ENCODE measurements around the gene SND1.

The SND1 gene

DNA sequence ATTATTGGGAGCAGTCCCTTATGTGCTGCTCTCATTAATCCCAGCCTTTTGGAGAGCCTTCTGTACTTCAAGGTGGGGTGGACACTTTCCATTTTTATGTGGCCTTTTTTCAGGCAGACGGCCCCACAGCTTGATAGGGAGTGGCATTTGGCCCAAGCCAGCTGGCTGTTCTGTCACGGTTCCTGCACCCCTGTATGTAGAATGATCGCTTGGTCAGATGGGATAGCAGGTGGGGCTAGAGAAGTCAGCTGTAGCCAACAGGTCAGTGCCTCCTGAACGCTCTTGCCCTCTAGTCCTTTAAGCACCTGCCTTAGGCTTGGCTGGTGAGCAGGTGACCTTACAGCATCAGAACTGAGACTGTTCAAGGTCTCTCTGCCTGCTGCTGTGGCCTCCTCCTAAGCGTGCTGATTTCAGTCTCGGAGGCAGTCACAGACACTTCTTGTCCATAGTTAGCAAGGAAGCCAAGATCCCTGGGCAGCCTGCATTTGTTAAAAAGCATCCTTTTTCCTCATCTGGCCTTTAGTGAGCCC lies 283.9 kb downstream of the SND1 start:
- no peak for DNase-seq (ENCODE audit: low spot score)

DNA sequence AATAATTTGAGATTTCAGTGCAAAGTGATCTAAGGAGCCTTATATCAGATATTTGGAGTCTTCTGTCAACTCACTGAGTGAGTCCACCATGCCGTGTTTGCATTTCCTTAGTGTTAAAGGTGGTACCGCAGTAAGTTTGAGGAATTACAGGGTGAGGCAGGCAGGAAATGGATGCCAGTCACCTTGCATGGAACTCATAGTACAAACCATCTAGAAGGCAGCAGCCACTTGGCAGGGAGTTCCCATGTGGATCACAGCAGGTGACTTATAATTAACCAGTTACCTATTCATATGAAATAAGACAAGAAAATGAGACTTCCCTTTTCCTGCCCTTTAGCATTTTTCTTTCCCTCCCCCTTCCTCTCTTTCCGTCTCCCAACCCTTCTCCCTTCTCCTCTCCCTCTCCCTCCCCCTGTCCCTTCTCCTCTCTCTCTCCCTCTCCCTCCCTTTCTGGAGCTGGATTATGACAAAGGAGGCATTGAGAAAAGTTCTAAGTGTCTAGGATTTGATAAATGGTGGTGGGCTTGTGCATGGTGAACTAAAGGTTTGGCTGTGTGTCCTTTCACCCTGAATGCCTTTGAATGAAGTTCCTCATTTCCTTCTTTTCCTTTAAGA lies 285.2 kb downstream of the SND1 start:
- DNase-seq (ENCODE audit: low spot score): no peak

DNA sequence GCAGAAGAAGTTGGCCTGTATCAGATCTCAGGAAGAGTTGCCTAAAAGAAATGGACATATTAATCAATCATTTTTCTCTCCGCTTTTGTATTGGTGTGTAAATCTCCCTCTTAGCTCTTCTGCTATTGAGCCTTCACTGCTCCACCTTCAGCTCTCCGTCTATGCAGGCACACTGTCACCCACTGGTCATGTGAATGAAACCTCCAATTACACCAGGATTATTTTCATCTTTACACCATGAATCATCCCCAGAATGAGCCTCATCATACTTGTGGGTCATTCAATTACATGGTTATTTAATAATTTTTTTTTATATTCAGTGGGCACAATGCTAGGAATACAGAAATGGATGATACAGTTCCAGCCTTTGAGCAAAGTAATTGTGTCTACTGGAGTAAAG lies 286.6 kb downstream of the SND1 start:
- DNase-seq (ENCODE audit: low spot score): peak; percentile 75

DNA sequence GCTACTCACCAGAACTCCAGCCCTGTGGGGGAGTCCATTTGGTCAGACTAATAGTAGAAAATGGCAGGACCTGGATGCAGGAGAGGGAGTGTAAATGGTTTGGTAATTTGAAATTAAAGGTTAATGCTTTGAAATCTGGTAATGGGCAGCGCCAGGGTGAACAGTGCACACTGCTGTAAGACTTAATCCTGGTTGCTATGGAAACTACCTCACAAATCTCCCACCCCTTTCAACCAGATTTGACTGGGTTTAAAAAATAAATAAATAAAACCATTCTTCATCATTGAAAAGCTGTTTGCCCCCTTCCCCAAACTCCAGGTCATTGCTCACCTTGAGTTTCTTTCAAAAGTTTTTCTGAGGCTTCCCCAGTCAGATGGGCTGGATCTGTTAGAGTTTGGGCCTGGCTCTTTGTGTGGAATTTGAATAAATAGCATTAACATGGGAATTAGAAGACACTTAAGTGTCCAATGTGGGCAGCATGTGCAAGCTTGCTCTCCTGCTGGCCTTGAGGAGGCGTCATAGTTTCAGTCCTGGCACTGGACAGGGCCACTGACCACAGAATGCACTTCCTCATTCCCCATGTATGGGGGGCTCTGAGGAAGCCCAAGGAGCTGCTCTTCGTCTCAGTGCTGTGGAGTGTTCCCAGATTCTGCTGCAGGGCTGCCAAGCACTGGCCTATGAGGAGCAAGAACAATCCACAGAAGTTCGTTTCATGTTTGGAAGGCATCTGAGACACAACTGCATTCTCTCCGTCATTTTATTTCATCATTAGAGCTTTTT lies 288.6 kb downstream of the SND1 start:
- DNase-seq (ENCODE audit: low spot score): peak; percentile 14

DNA sequence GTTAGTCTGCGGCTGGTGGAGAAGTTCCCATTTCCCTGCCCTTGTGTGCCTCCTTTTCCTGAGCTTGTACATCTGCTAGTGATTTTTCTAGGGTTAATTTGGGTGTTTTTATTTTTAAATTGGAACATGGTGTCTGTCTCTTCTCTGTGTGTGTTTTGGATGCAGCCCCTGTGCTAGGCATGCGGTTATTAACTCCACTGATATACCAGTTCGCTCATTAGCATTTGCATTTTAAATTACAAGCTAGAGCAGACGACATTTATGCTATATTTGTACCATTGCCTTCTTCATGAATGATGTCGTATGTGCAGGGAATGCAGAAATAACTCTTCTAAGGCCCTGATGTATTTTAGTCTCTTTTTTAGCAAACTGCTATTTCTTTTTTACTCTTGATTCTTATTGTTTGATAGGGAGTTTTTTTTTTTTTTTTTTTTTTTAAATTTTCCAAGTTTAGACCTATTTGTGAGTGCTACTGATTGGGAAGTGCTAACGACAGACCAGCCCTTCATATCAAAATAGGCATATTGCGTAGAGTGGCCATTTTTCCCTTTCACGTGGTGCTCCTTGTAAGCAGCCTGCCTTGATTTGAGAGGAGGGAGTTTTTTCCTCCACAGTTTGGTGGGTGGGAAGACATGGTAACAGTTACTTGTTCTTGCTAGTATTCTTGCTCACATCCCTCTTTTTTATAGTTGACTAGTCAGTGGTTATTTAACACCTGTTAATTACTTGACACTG lies 289.6 kb downstream of the SND1 start:
- no peak for DNase-seq (ENCODE audit: low spot score)

DNA sequence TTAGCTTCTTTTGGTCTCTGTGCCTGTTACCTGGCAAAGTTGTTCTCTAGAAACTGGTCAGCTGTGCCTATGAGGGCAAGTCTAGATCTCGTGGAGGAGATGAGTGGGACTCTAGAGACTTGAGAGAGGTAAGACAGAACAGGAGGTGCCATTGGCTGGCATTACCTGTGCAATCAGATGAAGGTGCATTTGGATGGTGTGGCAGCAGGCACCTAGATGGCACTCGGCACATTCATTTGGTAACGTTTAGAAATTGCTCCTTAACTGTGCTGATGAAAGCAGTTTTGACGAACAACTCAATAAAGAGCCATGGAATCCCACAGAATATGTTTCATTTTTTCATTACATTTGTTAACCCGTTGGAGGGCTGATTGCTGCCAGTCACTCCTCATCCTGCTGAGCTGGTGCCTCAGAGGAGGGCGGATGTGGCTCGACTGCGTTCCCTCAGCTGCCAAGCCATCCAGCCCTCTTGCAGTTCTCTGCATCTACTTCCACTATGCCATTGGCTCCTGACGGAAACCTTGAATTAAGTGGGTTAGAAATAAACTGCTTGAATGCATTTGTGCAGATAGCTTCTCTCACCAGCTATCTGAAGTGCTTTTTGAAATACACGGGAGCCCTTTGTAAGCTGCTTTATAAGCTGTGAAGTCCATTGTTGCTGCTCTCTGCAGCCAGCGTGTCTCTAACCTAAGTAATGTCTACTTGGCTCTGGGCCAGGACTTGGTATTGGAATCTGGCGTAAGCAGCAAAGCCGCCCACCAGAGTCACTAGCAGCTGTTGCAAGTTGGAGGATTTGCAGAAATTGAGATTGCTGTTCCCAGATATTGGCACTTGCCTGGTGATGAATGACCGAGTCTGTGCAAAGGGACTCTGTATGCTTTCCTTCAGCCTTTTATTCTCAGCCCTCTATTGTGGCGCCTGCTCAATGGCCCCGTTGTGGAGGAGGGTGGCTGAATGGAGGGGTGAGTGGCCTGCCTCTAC lies 291.8 kb downstream of the SND1 start:
- DNase-seq (ENCODE audit: low spot score): no peak

DNA sequence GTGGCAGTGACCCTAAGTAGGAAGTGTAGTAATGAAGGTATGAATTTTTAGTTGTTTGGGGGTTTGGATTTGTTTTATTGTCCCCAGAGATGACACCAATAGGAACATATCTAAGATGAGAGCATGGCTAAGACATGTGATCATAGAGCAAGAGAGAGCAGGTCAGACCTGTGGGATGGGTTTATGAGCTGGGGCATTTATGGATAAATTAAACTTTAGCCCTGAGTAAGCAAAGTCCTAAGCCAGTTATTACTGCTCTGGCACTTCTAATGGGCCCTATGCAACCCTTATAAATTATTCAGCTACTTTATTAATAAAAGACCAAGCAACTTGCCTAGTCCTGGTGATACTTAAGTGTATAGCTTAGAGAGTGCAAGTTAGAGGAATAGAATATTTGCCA lies 294.1 kb downstream of the SND1 start:
- DNase-seq (ENCODE audit: low spot score): no peak

DNA sequence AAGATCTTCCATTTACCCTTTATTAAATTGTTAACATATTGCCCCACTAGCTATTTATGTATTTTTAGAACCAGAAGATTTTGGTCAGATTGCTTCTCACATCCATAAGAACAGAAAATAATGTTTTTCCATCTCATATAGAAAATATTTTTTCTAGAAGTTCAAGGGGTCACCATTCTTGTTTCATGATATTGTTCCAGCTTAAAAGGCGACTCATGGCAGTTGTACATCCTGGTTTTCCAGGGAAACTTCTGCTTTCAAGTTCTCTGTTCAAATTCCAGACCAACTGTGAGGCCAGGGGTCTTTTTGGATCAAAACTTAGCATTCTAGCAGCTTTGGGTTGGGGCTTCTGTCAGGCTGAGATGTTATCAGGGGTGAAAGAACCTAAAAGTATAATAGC lies 294.9 kb downstream of the SND1 start:
- no peak for DNase-seq (ENCODE audit: low spot score)

DNA sequence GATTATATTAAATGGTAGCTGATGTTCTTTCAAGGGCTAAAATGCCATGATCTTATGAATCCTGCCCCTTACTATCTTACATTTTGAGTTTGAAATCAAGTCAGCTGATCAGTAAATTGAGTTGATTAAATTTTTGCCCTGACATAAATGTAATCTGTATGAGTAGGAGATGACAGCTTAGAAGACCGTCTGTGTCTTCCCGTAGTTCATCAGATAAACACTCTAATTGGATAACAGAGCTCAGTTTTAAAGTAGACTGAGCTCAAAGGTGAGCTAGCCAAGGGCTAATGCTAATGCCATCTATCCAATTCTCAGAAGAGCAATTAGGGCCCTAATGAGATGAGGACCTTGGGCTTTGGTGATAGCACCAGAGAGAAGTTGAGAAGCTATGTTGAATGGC lies 296.3 kb downstream of the SND1 start:
- no peak for DNase-seq (ENCODE audit: low spot score)

DNA sequence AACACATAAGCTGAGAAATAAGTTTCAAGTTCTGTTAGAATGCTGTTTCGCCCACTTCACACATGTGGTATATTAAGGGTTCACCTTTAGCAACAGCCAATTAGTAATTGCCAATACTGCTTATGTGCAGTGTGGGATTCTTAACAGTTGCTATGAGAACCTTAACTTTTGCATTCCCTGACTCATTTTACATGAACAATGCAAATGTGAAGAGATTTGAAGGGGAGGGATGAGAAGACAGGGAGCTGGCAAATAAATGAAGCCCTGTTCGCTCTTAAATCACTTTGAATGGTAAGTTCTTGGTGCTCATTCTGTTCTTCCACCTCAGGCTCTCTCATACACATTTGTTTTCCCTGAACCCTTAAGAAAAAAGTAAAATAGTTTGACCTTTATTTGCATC lies 296.9 kb downstream of the SND1 start:
- DNase-seq (ENCODE audit: low spot score): no peak

DNA sequence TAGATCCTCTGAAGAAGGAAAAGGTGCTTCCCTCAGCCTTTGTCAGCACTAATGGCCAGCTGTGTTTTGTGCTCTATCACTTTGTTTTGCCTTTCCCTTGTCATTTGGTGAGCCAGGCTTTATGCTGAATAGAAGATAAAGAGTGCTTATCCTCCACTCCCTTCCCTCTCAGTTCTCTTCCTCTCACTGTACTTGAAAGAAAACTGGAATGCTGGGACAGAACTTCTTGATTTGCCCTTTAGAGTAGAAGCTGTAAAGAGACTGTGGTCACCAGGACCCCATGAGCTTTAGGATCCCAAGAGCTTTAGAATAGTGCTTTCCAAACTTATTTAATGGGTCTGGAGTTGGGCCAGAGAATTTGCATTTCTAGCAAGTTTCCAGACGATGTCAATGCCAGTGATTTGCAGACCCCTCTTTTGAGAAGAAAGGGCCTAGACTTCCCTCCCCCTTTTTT lies 297.8 kb downstream of the SND1 start:
- DNase-seq (ENCODE audit: low spot score): no peak

DNA sequence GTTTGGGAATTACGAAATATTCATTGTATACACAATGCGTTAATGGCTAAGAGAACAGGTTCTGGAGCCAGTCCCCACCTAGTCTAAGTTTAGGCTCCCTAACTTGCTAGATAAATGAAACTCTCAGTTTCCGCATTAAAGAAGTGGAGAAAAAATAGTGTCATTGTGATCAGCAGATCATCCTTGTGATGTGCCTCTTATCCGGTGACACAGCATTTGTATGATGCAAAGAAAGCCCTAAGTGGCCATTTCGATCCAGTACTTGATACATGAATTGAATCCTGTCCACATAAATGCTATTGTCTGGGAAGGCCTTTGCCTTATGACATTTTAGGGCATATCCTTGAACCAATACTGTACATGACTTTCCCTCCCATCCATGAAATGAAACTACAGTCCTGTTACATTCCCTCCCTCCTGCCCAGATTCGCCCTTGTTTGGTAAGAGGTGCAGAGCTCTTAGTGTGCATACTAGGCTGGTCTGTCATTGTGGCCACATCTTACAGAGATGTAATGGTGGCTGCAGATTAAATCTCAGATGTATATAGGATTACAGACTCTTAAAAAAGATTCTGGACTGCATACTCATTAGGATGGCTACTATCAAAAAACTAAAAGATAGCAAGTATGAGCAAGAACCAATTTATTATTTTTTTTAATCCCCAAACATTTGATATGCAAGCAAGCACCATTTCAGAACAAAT lies 298.4 kb downstream of the SND1 start:
- no peak for DNase-seq (ENCODE audit: low spot score)

DNA sequence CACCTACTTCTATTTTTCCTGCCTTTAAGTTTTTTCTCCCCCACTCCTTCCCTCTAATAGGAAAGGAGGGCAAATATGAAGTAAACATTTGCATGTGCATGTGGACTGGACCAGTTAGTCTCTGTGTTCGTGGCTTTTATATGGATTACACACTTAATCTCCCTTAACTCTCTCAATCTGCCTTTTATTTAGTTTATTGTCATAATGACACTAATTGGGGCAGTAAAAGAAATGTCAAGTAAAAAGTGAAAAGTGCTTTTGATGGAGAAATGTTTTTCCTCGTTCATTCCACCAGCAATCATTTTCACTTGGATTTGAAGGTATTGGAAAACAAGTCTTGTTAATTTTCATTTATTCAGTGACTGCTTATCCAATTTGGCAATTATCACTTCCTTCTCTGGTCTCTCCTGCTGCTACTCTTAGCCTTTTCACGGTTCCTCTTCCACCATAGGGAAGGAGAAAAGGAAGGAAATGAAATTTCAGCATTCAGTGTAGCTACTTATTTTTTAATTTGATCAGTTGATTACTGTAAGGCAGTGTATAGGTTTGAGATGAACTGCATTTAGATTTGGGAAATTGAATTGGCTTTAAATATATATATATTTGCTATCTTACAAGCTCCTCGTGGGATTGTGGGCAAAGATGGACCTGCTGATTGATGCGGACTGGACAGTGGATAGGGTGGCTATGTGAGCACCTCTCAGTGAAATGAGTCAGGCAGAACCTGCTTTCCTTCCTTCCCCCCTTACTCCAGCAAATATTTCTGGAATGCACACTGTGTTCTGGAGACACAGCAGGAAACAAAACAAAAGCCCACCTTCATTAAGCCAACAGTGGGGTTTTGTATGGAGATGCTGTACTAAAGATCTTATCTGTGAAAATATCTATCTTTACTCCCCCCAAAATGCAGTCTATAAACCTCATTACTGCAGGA lies 301.7 kb downstream of the SND1 start:
- DNase-seq (ENCODE audit: low spot score): no peak

DNA sequence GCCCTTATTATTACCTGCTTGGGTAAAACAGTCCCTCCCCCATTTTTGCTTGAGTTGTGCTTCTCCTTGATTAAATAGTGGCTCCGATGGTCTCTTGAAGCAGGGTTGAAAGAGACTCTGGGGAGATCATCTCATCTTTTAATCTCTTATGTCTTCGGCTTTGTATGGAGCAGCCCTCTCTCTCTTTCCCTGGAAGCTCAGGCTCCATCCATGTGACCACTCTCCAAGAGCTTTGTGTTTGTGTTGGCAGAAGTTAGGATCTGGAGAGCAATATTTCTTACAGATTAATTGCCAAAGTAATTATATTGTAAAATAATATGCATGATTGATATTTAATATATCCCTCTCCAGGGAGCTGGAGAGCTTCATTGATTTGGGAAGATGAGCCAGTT lies 302.4 kb downstream of the SND1 start:
- no peak for DNase-seq (ENCODE audit: low spot score)

DNA sequence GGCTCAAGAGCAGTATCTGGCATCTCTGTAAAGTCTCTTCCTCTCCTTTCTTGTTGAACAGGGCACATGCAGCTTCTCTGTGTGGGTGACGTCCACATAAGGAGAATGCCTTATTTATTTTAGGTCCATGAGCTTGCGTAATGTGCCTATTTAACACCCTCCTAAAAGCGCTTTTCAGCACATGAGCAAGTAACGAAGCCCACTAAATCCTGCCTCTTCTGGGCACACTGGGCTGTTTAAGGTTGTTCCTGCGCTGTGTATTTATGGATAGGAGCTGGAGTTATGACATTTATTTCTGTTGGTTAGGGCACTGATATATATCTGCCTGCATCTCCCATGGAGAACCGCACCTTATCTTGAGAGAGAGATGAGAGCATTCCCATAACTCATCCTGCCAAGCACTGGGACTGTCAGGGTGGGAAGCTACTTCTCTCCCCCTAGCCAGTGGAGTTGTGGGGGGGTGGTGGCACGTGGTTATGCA lies 303.1 kb downstream of the SND1 start:
- DNase-seq (ENCODE audit: low spot score): no peak

DNA sequence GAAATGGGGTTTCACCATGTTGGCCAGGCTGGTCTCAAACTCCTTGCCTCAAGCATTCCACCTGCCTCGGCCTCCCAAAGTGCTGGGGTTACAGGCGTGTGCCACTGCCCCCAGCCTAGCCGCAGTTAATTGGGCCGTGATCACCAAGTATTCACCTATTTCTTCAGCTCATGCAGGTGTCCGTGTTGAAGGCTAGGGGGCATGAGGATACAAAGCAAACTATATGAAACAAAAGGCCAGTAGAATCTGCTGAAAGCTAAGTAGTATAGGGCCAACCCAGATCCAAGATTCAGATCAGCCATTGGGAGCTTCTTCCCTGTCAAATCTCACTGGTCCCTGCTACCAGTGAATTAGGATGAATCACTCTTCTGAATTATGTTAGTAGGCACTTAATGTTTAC lies 305.9 kb downstream of the SND1 start:
- no peak for DNase-seq (ENCODE audit: low spot score)

DNA sequence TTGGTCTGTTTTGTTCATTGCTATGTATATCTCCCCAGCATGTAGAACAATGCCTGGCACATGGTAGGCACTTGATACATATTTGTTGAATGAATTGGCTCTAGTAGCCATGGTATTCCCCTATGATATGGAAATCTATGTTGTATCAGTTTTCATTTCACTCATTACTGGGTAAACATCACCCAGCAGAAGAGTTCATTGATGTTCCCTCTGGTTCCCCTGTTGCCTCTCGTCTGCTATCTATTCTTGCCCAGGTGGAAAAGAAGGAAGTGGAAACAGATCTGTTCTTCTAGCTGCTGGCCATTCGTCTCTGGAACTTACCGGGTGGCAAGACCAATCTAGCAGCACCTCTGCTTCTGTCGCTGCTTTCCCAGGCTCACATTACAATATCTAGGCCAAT lies 307.8 kb downstream of the SND1 start:
- DNase-seq (ENCODE audit: low spot score): no peak

DNA sequence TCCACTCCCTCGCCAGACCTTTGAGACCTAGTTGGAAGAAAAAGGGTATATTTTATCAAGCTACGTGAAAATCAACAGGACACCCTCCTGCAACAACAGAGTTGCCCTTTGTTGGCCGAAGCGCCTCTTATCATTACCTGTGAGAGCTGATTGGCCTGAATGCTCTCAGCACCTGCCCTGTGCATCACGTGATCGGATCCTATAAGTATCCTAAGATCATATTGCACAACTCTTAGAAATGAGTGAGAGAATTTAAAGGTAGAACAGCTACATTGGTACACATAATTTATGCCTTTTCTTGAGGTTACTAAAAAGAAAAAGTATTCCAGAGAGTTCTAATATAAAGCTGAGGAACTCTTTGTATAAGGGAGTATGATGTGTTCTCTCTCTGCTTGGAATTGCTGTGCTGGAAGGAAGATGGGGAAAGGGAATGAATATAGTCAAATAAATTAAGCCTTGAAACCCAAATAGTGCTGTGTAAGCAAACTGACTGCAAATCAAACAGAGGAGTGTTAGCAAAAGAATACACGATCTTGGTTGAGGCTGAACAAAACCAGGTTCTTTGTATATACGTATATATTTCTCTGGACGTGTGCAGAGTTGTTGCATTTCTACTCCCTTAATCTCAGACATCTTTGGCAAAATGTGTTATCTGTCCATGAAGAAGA lies 309.9 kb downstream of the SND1 start:
- DNase-seq (ENCODE audit: low spot score): no peak

All from AG08396 (cell line).